IMR-90 (cell line): ENCODE measurements around the gene PLD4. TPM values are rescaled to one million over a fixed set of nuclear protein-coding genes. Genes with fewer than 3 reads are reported as not detected.
"Not testable (repeated sequence)": the region's sequence is repeated elsewhere in the genome, so short reads cannot be mapped to it uniquely, and the experiment has no call there.

Experiments
- ATAC-seq: fragments of 200-7000 bp; cut with Tn5 transposase; 2 replicates; pipeline ENCODE4 v1.9.1; 2020; ENCODE audit warnings: low read depth, mild to moderate bottlenecking, moderate library complexity
- BruUV-seq: library from RNA; stranded (reverse); fragments of 400-500 nt; replicated peaks from 2 replicates; lab custom pipeline; 2021; lab: Mats Ljungman, UMichigan
- CTCF ChIA-PET: fragments of 300-600 bp; formaldehyde crosslinking; extraction: SDS; loops from one replicate; lab custom pipeline; 2021; ENCODE audit warnings: antibody characterized with exemption; lab: Yijun Ruan, JAX
- POLR2A ChIA-PET: fragments of 300-600 bp; sonication (Branson Sonifier 250); formaldehyde crosslinking; loops from one replicate; lab custom pipeline; 2022; ENCODE audit warnings: antibody characterized with exemption; ENCODE audit not compliant: unreplicated experiment; lab: Charles Lee
- DNase-seq: peaks from one replicate; pipeline ENCODE4 v3.0.0; 2013
- H2AFZ ChIP-seq: replicated peaks from 2 replicates; pipeline ENCODE3; 2013; ENCODE audit warnings: low read length, mild to moderate bottlenecking; ENCODE audit not compliant: poor library complexity
- H2AK5ac ChIP-seq: 2 replicates; pipeline ENCODE4 v1.6.1; 2013; ENCODE audit warnings: low read depth, low read length, inconsistent platforms
- H2AK9ac ChIP-seq: replicated peaks from 2 replicates; pipeline ENCODE3; 2013; ENCODE audit warnings: mild to moderate bottlenecking, low read depth, low read length, moderate library complexity; ENCODE audit not compliant: poor library complexity
- H2BK120ac ChIP-seq: 2 replicates; pipeline ENCODE4 v1.6.1; 2013; ENCODE audit warnings: low read depth, low read length, inconsistent platforms
- H2BK15ac ChIP-seq: 3 replicates; pipeline ENCODE4 v1.6.1; 2013; ENCODE audit warnings: low read depth, low read length, inconsistent platforms
- H2BK20ac ChIP-seq: 2 replicates; pipeline ENCODE4 v1.6.1; 2013; ENCODE audit warnings: low read depth, mild to moderate bottlenecking, inconsistent platforms, low read length, moderate library complexity
- H2BK5ac ChIP-seq: 2 replicates; pipeline ENCODE4 v1.6.1; 2013; ENCODE audit warnings: mild to moderate bottlenecking, low read depth, low read length, inconsistent platforms; ENCODE audit not compliant: poor library complexity, severe bottlenecking
- H3K14ac ChIP-seq: replicated peaks from 2 replicates; pipeline ENCODE4 v1.6.1; 2013; ENCODE audit warnings: low read depth, low read length, inconsistent platforms
- H3K18ac ChIP-seq: 2 replicates; pipeline ENCODE4 v1.6.1; 2013; ENCODE audit warnings: low read depth, low read length, control low read depth
- H3K23ac ChIP-seq: 2 replicates; pipeline ENCODE4 v1.6.1; 2013; ENCODE audit warnings: low read depth, low read length, inconsistent platforms
- H3K27ac ChIP-seq: 2 replicates; pipeline ENCODE4 v1.5.1; 2013; ENCODE audit warnings: mild to moderate bottlenecking, control low read depth, low read length; ENCODE audit not compliant: insufficient read depth
- H3K27me3 ChIP-seq: 2 replicates; pipeline ENCODE4 v1.6.1; 2013; ENCODE audit warnings: low read length; ENCODE audit not compliant: control insufficient read depth, insufficient read depth
- H3K36me3 ChIP-seq: 2 replicates; pipeline ENCODE4 v1.6.1; 2013; ENCODE audit warnings: low read length, mixed read lengths; ENCODE audit not compliant: control insufficient read depth, insufficient read depth
- H3K4ac ChIP-seq: 2 replicates; pipeline ENCODE4 v1.6.1; 2013; ENCODE audit warnings: low read depth, low read length, inconsistent platforms
- H3K4me1 ChIP-seq: 2 replicates; pipeline ENCODE4 v1.6.1; 2013; ENCODE audit warnings: low read length, mixed read lengths; ENCODE audit not compliant: control insufficient read depth, insufficient read depth
- H3K4me2 ChIP-seq: 2 replicates; pipeline ENCODE4 v1.6.1; 2013; ENCODE audit warnings: low read depth, mild to moderate bottlenecking, control low read depth, low read length, moderate library complexity
- H3K4me3 ChIP-seq: 2 replicates; pipeline ENCODE4 v1.5.1; 2013; ENCODE audit warnings: low read depth, mild to moderate bottlenecking, control low read depth, low read length, moderate library complexity; ENCODE audit not compliant: insufficient read depth
- H3K56ac ChIP-seq: 2 replicates; pipeline ENCODE4 v1.6.1; 2013; ENCODE audit warnings: low read length, inconsistent platforms; ENCODE audit not compliant: insufficient read depth; ENCODE audit errors: extremely low read depth
- H3K79me1 ChIP-seq, 2 experiments: 2 replicates each; pipeline ENCODE4 v1.6.1; 2013; ENCODE audit warnings: low read length in 2 of 2, inconsistent platforms in 1 of 2, low read depth in 1 of 2
- H3K9ac ChIP-seq: 2 replicates; pipeline ENCODE4 v1.6.1; 2013; ENCODE audit warnings: low read depth, low read length, control low read depth
- H3K9me1 ChIP-seq: 2 replicates; pipeline ENCODE4 v1.6.1; 2013; ENCODE audit warnings: low read length, inconsistent platforms; ENCODE audit not compliant: insufficient read depth
- H3K9me3 ChIP-seq: 2 replicates; pipeline ENCODE4 v1.6.1; 2013; ENCODE audit warnings: low read length; ENCODE audit not compliant: control insufficient read depth, insufficient read depth
- H4K20me1 ChIP-seq: 2 replicates; pipeline ENCODE4 v1.6.1; 2013; ENCODE audit warnings: low read length, inconsistent platforms; ENCODE audit not compliant: insufficient read depth
- H4K5ac ChIP-seq: 2 replicates; pipeline ENCODE4 v1.6.1; 2013; ENCODE audit warnings: mild to moderate bottlenecking, low read depth, low read length, control low read depth
- H4K8ac ChIP-seq, 2 experiments: 2 replicates each; pipeline ENCODE4 v1.6.1; 2013; ENCODE audit warnings: low read depth in 2 of 2, low read length in 2 of 2, control low read depth in 1 of 2, inconsistent platforms in 1 of 2
- H4K91ac ChIP-seq: 2 replicates; pipeline ENCODE4 v1.6.1; 2013; ENCODE audit warnings: low read depth, low read length, inconsistent platforms; ENCODE audit not compliant: insufficient read depth
- WGBS, 2 experiments: methylation state at CpG; one replicate each; pipeline versions ENCODE4 v1.1.5 to v1.1.7; 2013; ENCODE audit warnings: missing lambda C conversion rate in 2 of 2; ENCODE audit not compliant: insufficient read length in 1 of 2; ENCODE audit errors: extremely low coverage in 2 of 2; 5-methylcytosine and 5-hydroxymethylcytosine counted together
- dilution Hi-C: fragments of 300-500 bp; cut with HindIII; formaldehyde crosslinking; loops from one replicate; pipeline ENCODE4 v1.14.3; 2018; ENCODE audit warnings: low sequenced_read_pairs; ENCODE audit not compliant: unreplicated experiment
- in situ Hi-C: fragments of 300-500 bp; cut with MboI; formaldehyde crosslinking; loops from 3 replicates; pipeline ENCODE4 v1.14.3; 2019; ENCODE audit warnings: low sequenced_read_pairs, inconsistent platforms, mixed read lengths
- intact Hi-C: fragments of 100-400 bp; cut with micrococcal nuclease; formaldehyde crosslinking; loops from 2 replicates; pipeline ENCODE4 v1.10.0; 2022
- polyA plus RNA-seq, 3 experiments: library from polyadenylated mRNA; depleted of rRNA; stranded (reverse); fragments of >200 nt; gene quantifications; 2 replicates each; pipeline ENCODE4 v1.2.3, GENCODE V29; 2012; ENCODE audit warnings: low replicate concordance in 1 of 3
- total RNA-seq: library from RNA; depleted of rRNA; stranded (reverse); fragments of >200 nt; gene quantifications from 2 replicates; pipeline ENCODE4 v1.2.3, GENCODE V29; 2012

PLD4 gene
- total and polyA plus RNA-seq, 2 of the 4 experiments (the other 2 are of a cell fraction) = 0.05 TPM; not detected in 1

DNA sequence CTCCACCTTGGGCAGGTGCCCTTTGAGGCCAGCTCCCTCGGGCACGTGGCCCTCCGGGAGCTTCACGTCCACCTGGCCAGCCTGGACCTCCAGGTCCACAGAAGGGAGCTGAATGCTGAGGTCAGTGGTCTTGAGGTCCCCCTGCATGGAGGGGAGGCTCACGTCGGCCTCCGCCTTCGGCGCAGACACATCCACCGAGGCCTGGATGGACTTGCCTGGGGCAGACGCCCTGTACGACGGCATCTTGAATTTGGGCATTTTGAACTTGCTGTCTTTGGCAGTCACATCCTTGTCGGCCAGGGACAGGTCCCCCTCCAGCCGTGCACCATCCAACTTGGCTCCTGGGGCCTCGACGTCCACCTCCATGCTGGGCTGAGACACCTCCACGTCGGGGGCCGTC is 20.6 kb downstream of the PLD4 start:
- H4K20me1 ChIP-seq, H3K4me1 ChIP-seq, H2AK9ac ChIP-seq, H3K23ac ChIP-seq, H4K5ac ChIP-seq, H2BK5ac ChIP-seq, H3K9me1 ChIP-seq, CTCF ChIA-PET, H3K9me3 ChIP-seq, dilution Hi-C loops, ATAC-seq, H2BK120ac ChIP-seq, H2BK20ac ChIP-seq, H3K9ac ChIP-seq, H3K27me3 ChIP-seq, POLR2A ChIA-PET, H3K4me2 ChIP-seq, H4K8ac ChIP-seq, H2BK15ac ChIP-seq, H3K36me3 ChIP-seq, DNase-seq, H3K79me1 ChIP-seq, H3K56ac ChIP-seq, H3K4ac ChIP-seq, intact Hi-C loops, in situ Hi-C loops, BruUV-seq, H4K91ac ChIP-seq, H3K18ac ChIP-seq, H3K4me3 ChIP-seq, H3K14ac ChIP-seq, H2AFZ ChIP-seq, H2AK5ac ChIP-seq, H3K27ac ChIP-seq: not testable (repeated sequence)
- WGBS, 2 experiments = 88% methylated on average over 13 of the region's 20 CpGs; no CpG with 5 or more reads in 1 of the 2 experiments

DNA sequence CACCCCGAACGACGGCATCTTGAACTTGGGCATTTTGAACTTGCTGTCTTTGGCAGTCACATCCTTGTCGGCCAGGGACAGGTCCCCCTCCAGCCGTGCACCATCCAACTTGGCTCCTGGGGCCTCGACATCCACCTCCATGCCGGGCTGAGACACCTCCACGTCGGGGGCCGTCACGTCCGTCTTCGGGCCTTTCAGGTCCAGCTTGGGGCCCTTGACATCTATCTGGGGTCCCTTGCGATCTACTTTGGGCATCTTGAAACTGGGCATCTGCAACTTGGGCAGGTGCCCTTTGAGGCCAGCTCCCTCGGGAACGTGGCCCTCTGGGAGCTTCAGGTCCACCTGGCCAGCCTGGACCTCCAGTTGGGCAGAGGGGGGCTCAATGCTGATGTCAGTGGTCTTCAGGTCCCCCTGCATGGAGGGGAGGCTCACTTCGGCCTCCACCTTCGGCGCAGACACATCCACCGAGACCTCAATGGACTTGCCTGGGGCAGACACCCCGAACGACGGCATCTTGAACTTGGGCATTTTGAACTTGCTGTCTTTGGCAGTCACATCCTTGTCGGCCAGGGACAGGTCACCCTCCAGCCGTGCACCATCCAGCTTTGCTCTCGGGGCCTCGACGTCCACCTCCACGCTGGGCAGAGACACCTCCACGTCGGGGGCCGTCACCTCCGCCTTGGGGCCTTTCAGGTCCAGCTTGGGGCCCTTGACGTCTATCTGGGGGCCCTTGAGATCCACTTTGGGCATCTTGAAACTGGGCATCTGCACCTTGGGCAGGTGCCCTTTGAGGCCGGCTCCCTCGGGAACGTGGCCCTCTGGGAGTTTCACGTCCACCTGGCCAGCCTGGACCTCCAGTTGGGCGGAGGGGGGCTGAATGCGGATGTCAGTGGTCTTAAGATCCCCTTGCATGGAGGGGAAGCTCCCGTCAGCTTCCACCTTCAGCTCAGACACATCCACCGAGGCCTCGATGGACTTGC is 21.6 kb downstream of the PLD4 start:
- in situ Hi-C loops, CTCF ChIA-PET, H3K23ac ChIP-seq, ATAC-seq, H3K56ac ChIP-seq, H2BK15ac ChIP-seq, H3K4me2 ChIP-seq, BruUV-seq, H3K79me1 ChIP-seq, H3K36me3 ChIP-seq, H2BK20ac ChIP-seq, H2AFZ ChIP-seq, intact Hi-C loops, H2BK120ac ChIP-seq, H4K8ac ChIP-seq, H3K4me3 ChIP-seq, H3K9me1 ChIP-seq, H3K18ac ChIP-seq, H3K14ac ChIP-seq, H3K9me3 ChIP-seq, H2BK5ac ChIP-seq, H3K4ac ChIP-seq, H4K20me1 ChIP-seq, dilution Hi-C loops, H3K27me3 ChIP-seq, H4K91ac ChIP-seq, DNase-seq, POLR2A ChIA-PET, H2AK5ac ChIP-seq, H4K5ac ChIP-seq, H2AK9ac ChIP-seq, H3K9ac ChIP-seq, H3K4me1 ChIP-seq, H3K27ac ChIP-seq: not testable (repeated sequence)
- WGBS, 2 experiments = 93% methylated on average over 16 of the region's 43 CpGs; no CpG with 5 or more reads in 1 of the 2 experiments
